OCI-LY7 (cell line): ENCODE data around the gene MROH9.

ENCODE experiments used
- CTCF ChIP-seq: fragments of 200-600 bp; sonication (generic); conservative IDR thresholded peaks from 2 replicates; pipeline ENCODE4 v1.5.1; 2014; ENCODE audit warnings: mild to moderate bottlenecking, antibody characterized with exemption, low read length, moderate library complexity, mixed read lengths
- EZH2phosphoT487 ChIP-seq: fragments of 200-600 bp; sonication (generic); IDR thresholded peaks from 2 replicates; pipeline ENCODE4 v1.6.1; 2018; ENCODE audit warnings: low read depth, borderline replicate concordance, mild to moderate bottlenecking, mixed run types, antibody characterized with exemption, low read length, moderate library complexity, mixed read lengths

- TF ChIP-seq CTCF = no peak
- TF ChIP-seq EZH2phosphoT487 = no peak
These were observed 147.3 kb downstream of the MROH9 start for GRCh38 chr1:171082606-171083005.
